Measurements from ENCODE around the gene ADAP2. TPM values are rescaled to one million over a fixed set of nuclear protein-coding genes. Genes with fewer than 3 reads are reported as not detected.

Gene ADAP2
- total and polyA plus RNA-seq, 2 of the 8 experiments (the other 6 are each of a cell fraction or from before 2014, with no cell fraction given): 0.76 to 1.1 TPM

DNA sequence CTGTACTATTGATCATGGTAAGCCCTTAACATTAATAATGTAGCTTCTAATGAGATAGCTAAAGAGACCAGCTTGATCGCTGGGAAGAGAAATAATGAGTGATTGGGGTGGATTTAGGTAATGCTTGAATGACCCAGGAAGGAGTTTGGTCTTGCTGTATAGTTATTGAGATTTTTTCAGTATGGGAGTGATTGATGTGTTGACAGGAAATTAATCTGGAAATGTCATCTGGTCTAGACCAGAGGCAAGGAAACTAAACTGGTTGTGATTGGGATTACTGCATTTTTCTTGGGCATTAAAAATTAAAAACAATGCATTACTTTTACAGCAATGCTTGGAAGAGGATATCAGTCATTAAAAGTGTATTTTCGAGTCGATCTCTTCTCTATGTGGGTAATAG, 27.5 kb upstream of the ADAP2 start:
- H2AFZ ChIP-seq (ENCODE audit: low read length): no peak overlapping the region
- H3K4me1 ChIP-seq (replicated peaks in 1 of 4; ENCODE audit: control insufficient read depth in 3 of 4, insufficient read depth in 4 of 4, low read length in 3 of 4): no peaks in the 10 kb centered on the region
- H3K79me2 ChIP-seq (ENCODE audit: control insufficient read depth in 1 of 2, insufficient read depth in 2 of 2, low read length in 2 of 2): no peaks in the 10 kb centered on the region
- DNase-seq (ENCODE audit: low read depth in 1 of 2, low spot score in 2 of 2) (no peak), FAIRE-seq (no peak)
- H2BK20ac ChIP-seq (ENCODE audit: low read length): no peak overlapping the region
- H3K36me3 ChIP-seq (ENCODE audit: control insufficient read depth in 2 of 4, insufficient read depth in 4 of 4, low read length in 3 of 4): peaks cover 3 to 61% (median 10%) of the 10 kb centered on the region in 4 experiments; a peak in 6 of 8 replicates
- H3K14ac ChIP-seq (ENCODE audit: insufficient read length): no peak overlapping the region
- 90% methylated on average over 3 of the region's 3 CpGs; no CpG with 5 or more reads in 1 of the 2 experiments for WGBS, 2 experiments (ENCODE audit: extremely low coverage in 1 of 2, insufficient coverage in 1 of 2, insufficient read length in 1 of 2, insufficient replicate concordance in 2 of 2, low coverage in 1 of 2, low lambda C conversion rate in 2 of 2, missing lambda C conversion rate in 1 of 2)
- no peaks in the 10 kb centered on the region for H3K27me3 ChIP-seq (replicated peaks in 1 of 4; ENCODE audit: control insufficient read depth in 3 of 4, extremely low read depth in 1 of 4, insufficient read depth in 3 of 4, low read length in 3 of 4)
- H3K4ac ChIP-seq (replicated peaks; ENCODE audit: insufficient read length, low read depth, low read length): no peak overlapping the region
- H3K27ac ChIP-seq (ENCODE audit: low read depth, low read length): no peak overlapping the region
- no peaks in the 10 kb centered on the region for H3K9me3 ChIP-seq (ENCODE audit: insufficient read depth in 2 of 2, low read depth in 1 of 2, low read length in 1 of 2)
- no peak overlapping the region for H3K9ac ChIP-seq (replicated peaks in 1 of 4; ENCODE audit: extremely low read depth in 1 of 4, low read depth in 3 of 4, low read length in 3 of 4)
- no peak overlapping the region for H4K8ac ChIP-seq (ENCODE audit: extremely low read depth, insufficient read depth, low read length)
- ChIA-PET POLR2A (ENCODE audit: partially characterized antibody) (interaction anchor here (1.8 kb wide), 1 partner anchor 22 kb away, joined by 4 read pairs; no protein-coding TSS in a partner anchor), CTCF (ENCODE audit: partially characterized antibody) (interaction anchor here (0.9 to 1.7 kb wide), 2 partner anchors 11 to 16 kb away, joined by 3 to 4 read pairs; no protein-coding TSS in a partner anchor)
- no peak overlapping the region for H2AK5ac ChIP-seq (ENCODE audit: low read depth, low read length)
- no peak overlapping the region for H3K4me2 ChIP-seq (ENCODE audit: insufficient read depth in 1 of 2, low read depth in 2 of 2, low read length in 2 of 2)
- no peak overlapping the region for H2BK12ac ChIP-seq (ENCODE audit: low read depth, low read length)
- H3K79me1 ChIP-seq (ENCODE audit: low read depth, low read length): no peaks in the 10 kb centered on the region
- no peak overlapping the region for H3K4me3 ChIP-seq (ENCODE audit: extremely low read depth in 1 of 4, insufficient read depth in 2 of 4, low read depth in 3 of 4, low read length in 4 of 4)
- H2BK120ac ChIP-seq (replicated peaks; ENCODE audit: low read depth, low read length): no peak overlapping the region
- TF ChIP-seq SP4 (IDR thresholded peaks at IDR 0.05; ENCODE audit: low read length) (no peak), TAF7 (optimal IDR thresholded peaks at IDR 0.05; ENCODE audit: borderline replicate concordance, low read depth, low read length) (no peak), RFX5 (IDR thresholded peaks at IDR 0.05; ENCODE audit: borderline replicate concordance, low read depth, low read length) (no peak), HDAC6 (IDR thresholded peaks at IDR 0.05; ENCODE audit: low read depth, low read length) (no peak), ATF3 (IDR thresholded peaks at IDR 0.05; ENCODE audit: insufficient read depth, low read depth, low read length) (no peak)
- H4K20me1 ChIP-seq (replicated peaks in 1 of 2; ENCODE audit: control insufficient read depth in 1 of 2, insufficient read depth in 2 of 2, low read length in 2 of 2): no peaks in the 10 kb centered on the region
- no peak overlapping the region for H4K5ac ChIP-seq (ENCODE audit: insufficient read length, low read depth, low read length)
- H3K23me2 ChIP-seq (ENCODE audit: low read depth, low read length): no peaks in the 10 kb centered on the region
- no peak overlapping the region for H3K23ac ChIP-seq (ENCODE audit: insufficient read length)
- H2BK15ac ChIP-seq (ENCODE audit: low read length): no peak overlapping the region
- no peak overlapping the region for H3K18ac ChIP-seq (ENCODE audit: extremely low read depth, low read length)
- no peak overlapping the region for H2BK5ac ChIP-seq (ENCODE audit: low read depth, low read length)
- no peak overlapping the region for H3K56ac ChIP-seq (replicated peaks; ENCODE audit: insufficient read length, low read depth, low read length)
- no peak overlapping the region for H4K91ac ChIP-seq (replicated peaks; ENCODE audit: insufficient read length, low read length)

Data from H1 (cell line).